A673 (cell line): ENCODE results near the gene SMC3. TPM values are rescaled to one million over a fixed set of nuclear protein-coding genes. Genes with fewer than 3 reads are reported as not detected.
A peak's percentile ranks its signal among the peaks of the same experiment; 100 is the strongest.

Experiments
- BruUV-seq: library from RNA; stranded (reverse); fragments of 400-500 nt; replicated peaks from 2 replicates; lab custom pipeline; 2021; lab: Mats Ljungman, UMichigan
- CTCF ChIA-PET: fragments of 300-600 bp; sonication (Branson Sonifier 250); formaldehyde crosslinking; loops from one replicate; lab custom pipeline; 2022; ENCODE audit warnings: antibody characterized with exemption; lab: Charles Lee
- POLR2A ChIA-PET: fragments of 300-600 bp; sonication (Branson Sonifier 250); formaldehyde crosslinking; loops from one replicate; lab custom pipeline; 2022; ENCODE audit warnings: antibody characterized with exemption; ENCODE audit not compliant: low non-redundant PET; lab: Charles Lee
- DNase-seq: peaks from one replicate; pipeline ENCODE4 v3.0.0-alpha.2; 2015; ENCODE audit warnings: low spot score
- H3K27ac ChIP-seq: fragments of 200-600 bp; sonication (generic); 2 replicates; pipeline ENCODE4 v1.5.1; 2016; ENCODE audit warnings: mixed run types, low read depth, mild to moderate bottlenecking, mixed read lengths, antibody characterized with exemption, low read length; ENCODE audit not compliant: poor library complexity, severe bottlenecking
- H3K27me3 ChIP-seq: fragments of 200-600 bp; sonication (generic); replicated peaks from 2 replicates; pipeline ENCODE4 v1.6.1; 2017; ENCODE audit warnings: mixed run types, low read depth, mild to moderate bottlenecking, mixed read lengths, antibody characterized with exemption, low read length; ENCODE audit not compliant: insufficient read depth, poor library complexity
- H3K36me3 ChIP-seq: fragments of 200-600 bp; sonication (generic); 2 replicates; pipeline ENCODE4 v1.6.1; 2016; ENCODE audit warnings: mixed run types, mild to moderate bottlenecking, mixed read lengths, antibody characterized with exemption, low read length; ENCODE audit not compliant: insufficient read depth, poor library complexity, severe bottlenecking
- H3K4me1 ChIP-seq: fragments of 200-600 bp; sonication (generic); 2 replicates; pipeline ENCODE4 v1.6.1; 2017; ENCODE audit warnings: mixed run types, mild to moderate bottlenecking, mixed read lengths, antibody characterized with exemption, low read length; ENCODE audit not compliant: insufficient read depth, poor library complexity, severe bottlenecking
- H3K4me3 ChIP-seq: fragments of 200-600 bp; sonication (generic); 2 replicates; pipeline ENCODE4 v1.5.1; 2016; ENCODE audit warnings: low read depth, mixed run types, mild to moderate bottlenecking, mixed read lengths, low read length; ENCODE audit not compliant: poor library complexity, severe bottlenecking
- H3K9me3 ChIP-seq: fragments of 200-600 bp; sonication (generic); 2 replicates; pipeline ENCODE4 v1.6.1; 2016; ENCODE audit warnings: mixed run types, low read depth, mild to moderate bottlenecking, mixed read lengths, antibody characterized with exemption, low read length; ENCODE audit not compliant: poor library complexity, severe bottlenecking
- EZH2 ChIP-seq: fragments of 200-600 bp; sonication (generic); IDR thresholded peaks from 2 replicates; pipeline ENCODE4 v1.6.1; 2017; ENCODE audit warnings: borderline replicate concordance, low read depth, mild to moderate bottlenecking, mixed read lengths, antibody characterized with exemption, low read length; ENCODE audit not compliant: poor library complexity, severe bottlenecking
- intact Hi-C: fragments of 100-400 bp; cut with micrococcal nuclease; formaldehyde crosslinking; loops from one replicate; pipeline ENCODE4 v1.10.0; 2022; ENCODE audit not compliant: unreplicated experiment
- total RNA-seq: library from RNA; stranded (reverse); gene quantifications from 2 replicates; pipeline ENCODE4 v1.2.3, GENCODE V29; 2021
- TF ChIP-seq, protein P1 (sequence below): fragments of 300-800, 200-600 bp; sonication (generic); conservative IDR thresholded peaks from 2 replicates; pipeline ENCODE4 v1.5.1; 2017; ENCODE audit warnings: low read depth, mild to moderate bottlenecking, antibody characterized with exemption, low read length, moderate library complexity, mixed read lengths

The SMC3 gene
- total RNA-seq, 1 experiment from 2014 or later = 107 TPM

DNA sequence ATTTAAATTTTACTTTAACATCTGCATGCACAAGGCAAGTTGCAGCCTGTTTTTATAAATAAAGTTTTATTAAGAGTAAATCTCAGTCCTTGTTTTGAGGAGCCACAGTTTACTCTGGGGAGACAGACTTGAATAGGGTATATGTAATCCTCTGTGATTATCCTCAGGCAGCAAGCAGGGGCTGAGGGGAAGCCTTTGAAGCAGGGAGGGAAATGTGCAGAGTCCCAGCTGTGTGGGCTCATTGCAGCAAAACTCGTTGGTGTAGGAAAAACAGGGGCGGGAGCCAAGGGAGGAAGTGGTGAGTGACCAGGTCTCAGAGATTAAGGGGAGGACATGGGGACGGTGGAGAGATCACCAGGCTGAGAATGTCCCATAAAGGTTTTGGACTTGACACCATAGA is 34.3 kb upstream of the SMC3 start:
- peaks cover 75% of the 10 kb centered on the region for H3K4me1 ChIP-seq
- intact Hi-C loops = no loop called here
- TF ChIP-seq EZH2 = no peak
- TF ChIP-seq, protein P1, sequence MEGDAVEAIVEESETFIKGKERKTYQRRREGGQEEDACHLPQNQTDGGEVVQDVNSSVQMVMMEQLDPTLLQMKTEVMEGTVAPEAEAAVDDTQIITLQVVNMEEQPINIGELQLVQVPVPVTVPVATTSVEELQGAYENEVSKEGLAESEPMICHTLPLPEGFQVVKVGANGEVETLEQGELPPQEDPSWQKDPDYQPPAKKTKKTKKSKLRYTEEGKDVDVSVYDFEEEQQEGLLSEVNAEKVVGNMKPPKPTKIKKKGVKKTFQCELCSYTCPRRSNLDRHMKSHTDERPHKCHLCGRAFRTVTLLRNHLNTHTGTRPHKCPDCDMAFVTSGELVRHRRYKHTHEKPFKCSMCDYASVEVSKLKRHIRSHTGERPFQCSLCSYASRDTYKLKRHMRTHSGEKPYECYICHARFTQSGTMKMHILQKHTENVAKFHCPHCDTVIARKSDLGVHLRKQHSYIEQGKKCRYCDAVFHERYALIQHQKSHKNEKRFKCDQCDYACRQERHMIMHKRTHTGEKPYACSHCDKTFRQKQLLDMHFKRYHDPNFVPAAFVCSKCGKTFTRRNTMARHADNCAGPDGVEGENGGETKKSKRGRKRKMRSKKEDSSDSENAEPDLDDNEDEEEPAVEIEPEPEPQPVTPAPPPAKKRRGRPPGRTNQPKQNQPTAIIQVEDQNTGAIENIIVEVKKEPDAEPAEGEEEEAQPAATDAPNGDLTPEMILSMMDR = no peak
- peak; percentile 70 for DNase-seq
- POLR2A ChIA-PET = no interaction called here
- no peaks in the 10 kb centered on the region for H3K36me3 ChIP-seq
- H3K27me3 ChIP-seq = no peaks in the 10 kb centered on the region
- CTCF ChIA-PET = no interaction called here
- peak overlapping the region; percentile 64 for H3K27ac ChIP-seq
- no peak overlapping the region for H3K4me3 ChIP-seq
- H3K9me3 ChIP-seq = no peaks in the 10 kb centered on the region
- TSS peak; percentile 60 for BruUV-seq

- CTCF ChIA-PET = no interaction called here
- H3K4me3 ChIP-seq = no peak overlapping the region
- BruUV-seq = no TSS peak
- POLR2A ChIA-PET = no interaction called here
- H3K9me3 ChIP-seq = no peaks in the 10 kb centered on the region
- no peaks in the 10 kb centered on the region for H3K27me3 ChIP-seq
- intact Hi-C loops = no loop called here
- peaks cover 60% of the 10 kb centered on the region for H3K4me1 ChIP-seq
- peak overlapping the region; percentile 63 for H3K27ac ChIP-seq
- TF ChIP-seq EZH2 = no peak
- DNase-seq = peak; percentile 52
- no peaks in the 10 kb centered on the region for H3K36me3 ChIP-seq
Measured at GRCh38 chr10:110534571-110534970, 32.9 kb upstream of the SMC3 start.

DNA sequence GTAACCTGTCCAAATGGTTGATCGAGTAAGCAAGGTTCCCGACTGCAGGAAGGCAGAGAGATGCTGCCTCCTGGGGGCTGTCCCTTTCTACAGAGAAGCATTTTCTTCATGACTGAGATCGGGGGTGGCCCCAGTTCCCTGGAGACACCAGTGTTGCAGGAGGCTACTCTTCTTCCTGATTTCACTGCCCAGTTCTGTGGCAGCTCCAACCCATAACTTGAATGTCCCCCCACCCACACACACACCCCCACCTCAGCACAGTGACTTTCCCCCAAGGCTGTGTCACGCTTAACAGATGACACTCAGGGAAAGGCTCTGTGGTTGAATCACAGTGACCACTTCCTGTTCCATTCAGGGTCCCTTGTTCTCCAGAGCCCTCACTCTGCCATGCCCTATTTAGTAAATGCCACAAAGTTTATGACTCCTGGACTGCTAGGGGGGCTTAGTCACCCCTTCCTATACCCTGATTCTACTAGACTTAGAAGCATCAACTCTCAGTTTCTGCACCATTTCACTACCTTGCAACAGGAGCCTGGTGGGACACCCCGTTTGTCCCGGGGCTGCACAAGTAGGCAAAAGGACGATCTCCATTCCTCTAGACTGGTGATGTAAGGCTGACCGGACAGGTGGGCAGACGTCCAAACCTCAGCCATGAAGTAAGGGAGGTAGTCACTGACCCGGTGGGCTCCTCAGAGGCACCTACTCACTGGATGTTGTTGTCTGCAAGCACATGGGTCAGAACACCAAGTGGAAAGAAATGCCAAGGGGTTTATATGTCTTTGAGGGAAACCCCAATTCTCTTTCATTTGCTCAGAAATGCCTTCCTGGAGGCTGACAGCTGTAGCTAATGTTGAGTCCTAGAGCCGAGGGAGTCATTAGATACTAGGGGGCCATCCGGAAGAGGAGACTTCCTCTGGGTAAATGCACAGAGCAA is 31.3 kb upstream of the SMC3 start:
- H3K36me3 ChIP-seq = no peaks in the 10 kb centered on the region
- TF ChIP-seq, protein P1 = peak; percentile 54
- TF ChIP-seq EZH2 = no peak
- intact Hi-C loops = loop anchor here (2.0 kb wide), 1 partner anchor 37 kb away; no protein-coding TSS in a partner anchor
- CTCF ChIA-PET = interaction anchor here (0.7 kb wide), 1 partner anchor 88 kb away, joined by 4 read pairs; no protein-coding TSS in a partner anchor
- H3K27me3 ChIP-seq = no peaks in the 10 kb centered on the region
- no TSS peak for BruUV-seq
- DNase-seq = peak; percentile 89
- no peaks in the 10 kb centered on the region for H3K9me3 ChIP-seq
- POLR2A ChIA-PET = interaction anchor here (0.6 kb wide), 1 partner anchor 290 kb away, joined by 5 read pairs; no protein-coding TSS in a partner anchor
- H3K27ac ChIP-seq = peak overlapping the region; percentile 76
- peaks cover 47% of the 10 kb centered on the region for H3K4me1 ChIP-seq
- H3K4me3 ChIP-seq = peak overlapping the region; percentile 13
